Retina (tissue), 1 donor: ENCODE results near the gene SLFN13.
"Not testable (repeated sequence)": the region's sequence is repeated elsewhere in the genome, so short reads cannot be mapped to it uniquely, and the experiment has no call there.

ENCODE experiments used
- DNase-seq: peaks from one replicate; pipeline ENCODE4 v3.0.0-alpha.2; 2016

The SLFN13 gene

DNA sequence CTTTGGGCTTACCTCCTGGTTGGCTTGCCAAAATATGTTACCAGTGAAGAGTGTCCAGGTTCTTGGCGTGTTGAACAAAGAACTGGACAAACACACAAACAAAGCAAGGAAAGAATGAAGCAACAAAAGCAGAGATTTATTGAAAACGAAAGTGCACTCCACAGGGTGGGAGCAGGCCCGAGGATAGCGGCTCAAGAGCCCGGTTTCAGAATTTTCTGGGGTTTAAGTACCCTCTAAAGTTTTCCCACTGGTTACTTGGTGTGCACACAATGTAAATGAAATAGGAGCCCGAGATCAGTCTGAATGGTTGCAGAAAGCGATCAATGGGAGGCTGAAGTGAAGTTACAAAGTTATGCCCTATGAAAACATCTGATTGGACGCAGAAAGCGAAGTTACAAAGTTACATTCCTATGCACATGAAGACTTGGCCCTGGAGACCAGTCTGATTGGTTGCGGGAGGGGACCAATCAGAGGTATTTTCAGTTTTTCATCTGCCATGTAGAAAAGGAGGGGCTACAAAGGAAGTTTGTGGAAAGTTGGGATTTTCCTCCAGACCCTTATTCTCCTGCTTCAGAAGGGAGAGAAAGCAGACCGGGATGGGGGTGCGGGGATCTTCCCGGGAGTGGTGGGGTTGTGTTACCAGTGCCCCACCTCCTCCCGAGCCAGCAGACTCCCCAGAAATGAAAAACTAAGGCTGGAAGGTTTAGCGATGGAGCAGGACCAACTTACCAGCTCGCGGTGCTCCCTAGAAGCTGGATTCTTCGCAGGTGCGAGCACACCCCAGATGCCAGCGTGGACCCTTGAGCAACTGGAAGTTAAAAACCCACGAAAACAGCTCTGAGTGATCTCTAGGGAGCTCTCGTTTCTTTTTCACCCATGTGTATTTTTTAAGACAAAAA is 16.1 kb downstream of the SLFN13 start, which contains the start of gene SLFN12:
SLFN12 (minus strand) TSS at position 325 of the 899 bp plus-strand sequence. CDS start 9,472 bp downstream, outside the sequence.
- DNase-seq, result peak; percentile 43

DNA sequence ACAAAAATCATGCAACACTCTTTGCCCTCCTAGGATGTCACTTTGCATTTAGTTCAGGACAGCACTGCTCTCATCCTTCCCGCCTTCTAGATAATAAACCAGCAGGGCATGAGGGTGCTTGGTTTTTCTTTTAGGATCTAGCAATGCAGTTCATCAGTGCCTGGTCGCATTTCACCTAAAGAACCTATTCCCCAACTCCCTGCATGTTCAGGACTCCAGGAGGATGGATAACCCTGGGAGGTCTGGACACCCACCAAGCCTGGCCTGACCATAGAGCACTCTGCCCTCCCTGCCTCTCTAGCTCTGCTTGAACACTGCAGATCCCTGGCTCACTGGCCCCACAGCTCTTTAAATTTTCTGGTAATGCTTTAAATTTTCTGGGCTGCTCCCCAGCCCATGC is 18.9 kb downstream of the SLFN13 start:
- no peak for DNase-seq

- no peak for DNase-seq
Observed at GRCh38 chr17:35428229-35428628, 20.3 kb downstream of the SLFN13 start.

DNA sequence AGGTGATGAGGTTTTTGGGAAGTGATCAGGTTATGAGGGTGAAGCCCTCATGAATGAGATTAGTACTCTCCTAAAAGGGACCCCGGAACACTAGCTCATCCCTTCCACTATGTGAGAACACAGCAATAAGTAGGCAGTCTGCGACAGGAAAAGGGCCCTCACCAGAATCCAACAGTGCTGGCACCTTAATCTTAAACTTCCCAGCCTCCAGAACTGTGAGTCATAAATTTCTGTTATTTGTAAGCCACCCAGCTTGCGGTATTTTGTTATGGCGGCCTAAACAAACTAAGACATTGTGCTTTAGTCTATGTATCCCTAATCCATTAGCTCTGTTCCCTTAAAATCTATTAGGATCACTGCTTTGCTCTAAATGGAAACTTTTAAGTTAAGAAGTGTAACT is 24.8 kb downstream of the SLFN13 start:
- DNase-seq, result no peak

DNA sequence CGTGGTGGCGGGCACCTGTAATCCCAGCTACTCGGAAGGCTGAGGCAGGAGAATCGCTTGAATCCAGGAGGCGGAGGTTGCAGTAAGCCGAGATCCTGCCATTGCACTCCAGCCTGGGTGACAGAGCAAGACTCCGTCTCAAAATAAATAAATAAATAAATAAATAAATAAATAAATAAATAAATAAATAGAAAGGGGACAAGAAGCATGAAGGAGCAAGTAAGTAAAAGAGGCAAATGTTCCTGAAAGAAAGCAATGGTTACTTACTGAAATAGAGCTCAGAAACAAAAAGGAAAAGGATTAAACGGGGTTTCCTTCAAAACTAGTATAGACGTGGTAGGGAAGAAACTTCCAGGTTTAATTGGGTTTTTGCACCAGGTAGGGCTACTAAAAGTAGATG is 27.5 kb downstream of the SLFN13 start:
- not testable (repeated sequence) for DNase-seq

DNA sequence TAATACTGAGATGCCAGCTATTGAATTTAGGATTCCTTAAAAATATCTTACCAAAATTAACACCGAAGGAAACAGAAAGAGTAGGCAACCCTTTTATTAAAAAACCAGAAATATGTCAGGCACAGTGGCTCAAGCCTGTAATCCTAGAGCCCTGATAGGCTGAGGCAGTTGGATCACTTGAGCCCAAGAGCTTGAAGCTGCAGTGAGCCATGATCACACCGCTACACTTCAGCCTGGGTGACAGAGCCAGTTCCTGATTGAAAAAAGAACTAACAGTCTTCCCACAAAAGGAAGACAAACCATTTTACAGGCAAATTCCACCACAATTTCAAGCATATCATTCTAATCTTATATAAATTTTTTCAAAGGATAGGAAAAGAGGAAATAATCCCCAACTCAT is 31.9 kb downstream of the SLFN13 start:
- no peak for DNase-seq

- DNase-seq, result not testable (repeated sequence)
Observed at GRCh38 chr17:35414707-35415106, 33.9 kb downstream of the SLFN13 start.

- no peak for DNase-seq
Observed at GRCh38 chr17:35414247-35414646, 34.3 kb downstream of the SLFN13 start.

- DNase-seq, result no peak
Observed at GRCh38 chr17:35407531-35407930, 41.0 kb downstream of the SLFN13 start.

- DNase-seq, result no peak
Observed at GRCh38 chr17:35406568-35406967, 42.0 kb downstream of the SLFN13 start.

DNA sequence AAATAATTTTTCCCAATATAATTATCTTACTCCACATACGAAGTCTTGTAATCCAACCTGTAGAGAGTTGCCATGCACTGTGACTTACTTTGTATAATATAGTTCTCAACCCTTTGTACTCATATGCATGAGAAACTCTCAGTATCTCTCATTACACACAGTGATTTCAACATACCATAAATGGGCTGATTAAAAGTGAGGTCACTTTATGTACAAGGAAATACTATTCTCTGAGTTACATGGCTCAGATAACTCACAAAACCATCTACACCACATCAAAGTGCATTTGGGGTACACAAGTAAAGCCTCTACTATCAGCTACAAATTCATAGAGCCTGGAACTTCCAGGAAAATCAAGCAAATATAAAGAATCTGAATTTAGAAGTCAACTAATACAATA is 44.2 kb downstream of the SLFN13 start:
- DNase-seq, result no peak

- not testable (repeated sequence) for DNase-seq
Observed at GRCh38 chr17:35393783-35394182, 54.8 kb downstream of the SLFN13 start.

- DNase-seq, result no peak
Observed at GRCh38 chr17:35390663-35391062, 57.9 kb downstream of the SLFN13 start.

- no peak for DNase-seq
Observed at GRCh38 chr17:35390156-35390555, 58.4 kb downstream of the SLFN13 start.

GRCh38 chr17:35387496-35387895 is 61.1 kb downstream of the SLFN13 start:
- DNase-seq, result no peak
